Endothelial cell of umbilical vein (primary cell): Measurements from ENCODE around the gene PTPRO.

Experiments used
- CTCF ChIP-seq, 2 donors: IDR thresholded peaks; 1 replicate in 1 of 2; 2 replicates in 1 of 2; pipeline ENCODE4 v1.5.1; 2011; ENCODE audit warnings: low read length in 2 of 2, mild to moderate bottlenecking in 2 of 2, moderate library complexity in 2 of 2, control low read depth in 1 of 2, inconsistent platforms in 1 of 2, low read depth in 1 of 2; ENCODE audit not compliant: insufficient read depth in 1 of 2; ENCODE audit errors: extremely low read depth in 1 of 2
- EZH2 ChIP-seq: IDR thresholded peaks from 2 replicates; pipeline ENCODE4 v1.6.1; 2012; ENCODE audit warnings: borderline replicate concordance, low read depth, mild to moderate bottlenecking, moderate library complexity, low read length, inconsistent platforms; ENCODE audit not compliant: severe bottlenecking
- FOS ChIP-seq: IDR thresholded peaks from 2 replicates; pipeline ENCODE4 v1.6.1; 2011; ENCODE audit warnings: mild to moderate bottlenecking, low read length, moderate library complexity, borderline replicate concordance; ENCODE audit not compliant: insufficient read depth
- JUN ChIP-seq: IDR thresholded peaks from 2 replicates; pipeline ENCODE4 v1.6.1; 2011; ENCODE audit warnings: borderline replicate concordance, low read depth; ENCODE audit not compliant: insufficient read length, insufficient read depth
- MAX ChIP-seq: IDR thresholded peaks from 2 replicates; pipeline ENCODE4 v1.6.1; 2011; ENCODE audit not compliant: insufficient read depth, insufficient read length
- MYC ChIP-seq: IDR thresholded peaks from one replicate; pipeline ENCODE4 v1.6.1; 2011; ENCODE audit warnings: mild to moderate bottlenecking, low read depth, low read length
- POLR2A ChIP-seq: IDR thresholded peaks from 2 replicates; pipeline ENCODE4 v1.6.1; 2012; ENCODE audit warnings: low read depth, mild to moderate bottlenecking, control low read depth, low read length
- POLR2AphosphoS5 ChIP-seq: IDR thresholded peaks from 2 replicates; pipeline ENCODE4 v1.6.1; 2012; ENCODE audit warnings: low read depth, mild to moderate bottlenecking, control low read depth, low read length, moderate library complexity; ENCODE audit not compliant: insufficient read depth

GRCh38 chr12:15407025-15407424, 84.7 kb downstream of the PTPRO start:
- TF ChIP-seq CTCF (IDR thresholded peaks at IDR 0.05; ENCODE audit: extremely low read depth in 1 of 2, insufficient read depth in 1 of 2, low read depth in 1 of 2, low read length in 2 of 2) (no peak), POLR2A (no peak), EZH2 (no peak), POLR2AphosphoS5 (no peak), MYC (no peak), MAX (no peak), FOS (no peak), JUN (no peak)
